HFF-Myc (cell line): ENCODE measurements around the gene SPEF1.

Experiments used
- DNase-seq: peaks from one replicate; pipeline ENCODE4 v3.0.0-alpha.2; 2011; ENCODE audit warnings: low read depth; ENCODE audit errors: extremely low read depth
- H3K4me3 ChIP-seq: replicated peaks from 2 replicates; pipeline ENCODE4 v1.5.1; 2011; ENCODE audit warnings: low read depth, mild to moderate bottlenecking, control low read depth, low read length
- CTCF ChIP-seq: IDR thresholded peaks from 2 replicates; pipeline ENCODE4 v1.5.1; 2012; ENCODE audit warnings: mild to moderate bottlenecking, low read depth, low read length, control low read depth; ENCODE audit errors: missing control alignments

Gene SPEF1

GRCh38 chr20:3764659-3765058, 16.6 kb downstream of the SPEF1 start:
- TF ChIP-seq CTCF = no peak
- DNase-seq = no peak
- H3K4me3 ChIP-seq = no peak overlapping the region

GRCh38 chr20:3763671-3764601, 17.3 kb downstream of the SPEF1 start:
- no peak for TF ChIP-seq CTCF
- DNase-seq = no peak
- no peak overlapping the region for H3K4me3 ChIP-seq

DNA sequence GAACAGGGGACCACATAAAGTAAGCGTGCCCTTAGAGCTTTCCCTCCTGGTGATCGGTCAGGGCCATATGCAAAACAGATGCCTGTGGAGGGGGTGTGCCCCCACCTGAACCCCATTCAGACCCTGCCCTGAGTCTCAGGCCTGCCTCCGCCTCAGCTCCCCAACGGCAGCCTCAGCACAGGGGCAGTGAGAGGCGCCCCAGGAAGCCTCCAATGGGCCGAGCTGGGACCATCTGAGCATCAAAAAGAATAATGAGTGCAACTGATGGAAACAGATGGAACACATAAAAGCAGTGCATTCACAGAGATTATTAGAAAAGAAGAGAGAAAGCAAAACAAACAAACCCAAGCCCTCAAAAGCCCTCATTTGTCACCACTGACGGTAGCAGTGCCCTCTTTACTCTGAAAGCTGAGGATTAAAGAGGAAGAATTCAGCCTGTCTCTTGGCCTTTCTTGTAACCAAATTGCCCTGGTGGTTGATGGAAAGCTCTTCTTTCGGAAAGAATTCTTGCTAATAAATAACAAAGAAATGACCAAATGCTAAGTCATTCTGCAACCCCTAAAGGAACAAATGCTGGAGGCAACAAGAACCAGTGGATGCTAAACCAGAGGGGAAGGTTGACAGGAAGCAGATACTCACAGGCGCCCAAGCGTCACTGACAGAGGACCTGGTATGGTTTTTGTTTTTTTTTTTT, 20.4 kb downstream of the SPEF1 start:
- no peak for DNase-seq
- TF ChIP-seq CTCF = no peak
- no peak overlapping the region for H3K4me3 ChIP-seq

DNA sequence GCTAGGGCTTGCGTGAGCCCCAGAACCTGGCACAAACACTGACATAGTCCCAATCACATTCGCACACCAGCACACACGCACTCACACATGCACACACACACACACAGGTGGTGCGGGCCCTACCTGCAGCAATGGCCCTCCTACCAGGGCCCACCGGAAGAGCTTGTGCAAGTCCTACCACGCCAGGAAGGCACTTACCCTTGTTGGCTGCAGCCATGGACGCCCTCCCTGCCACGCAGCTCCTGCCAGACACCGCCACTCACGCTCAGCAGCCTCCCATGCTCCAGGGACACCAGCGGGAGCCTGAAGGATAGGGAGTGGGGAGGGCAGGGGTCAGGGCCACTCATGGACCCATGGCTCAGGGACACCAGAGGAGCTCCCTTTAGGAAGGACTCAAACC, 21.4 kb downstream of the SPEF1 start:
- TF ChIP-seq CTCF = no peak
- H3K4me3 ChIP-seq = no peak overlapping the region
- no peak for DNase-seq

GRCh38 chr20:3759316-3759823, 21.9 kb downstream of the SPEF1 start:
- no peak overlapping the region for H3K4me3 ChIP-seq
- no peak for DNase-seq
- TF ChIP-seq CTCF = no peak

DNA sequence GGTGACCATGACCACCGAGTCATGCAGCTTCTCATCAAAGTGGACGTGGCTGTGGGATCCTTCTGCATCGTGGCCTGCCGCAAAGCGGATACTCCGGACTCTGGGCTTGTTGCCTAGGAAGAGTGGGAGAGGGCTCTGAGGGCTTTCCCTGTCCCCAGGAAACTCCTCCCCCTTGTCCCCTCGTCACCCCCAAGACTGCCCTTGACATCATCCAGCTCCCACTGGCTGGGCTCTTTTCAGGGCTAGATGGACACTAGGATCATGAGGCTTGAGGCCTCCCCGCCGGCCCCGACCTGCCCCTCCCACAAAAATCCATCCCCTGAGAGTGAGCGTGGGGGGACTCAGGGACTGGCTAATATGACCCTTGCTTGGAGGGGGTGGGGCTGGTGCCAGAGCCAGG, 22.7 kb downstream of the SPEF1 start:
- no peak for TF ChIP-seq CTCF
- DNase-seq = no peak

More for the DNA sequence above, 22.7 kb downstream of the SPEF1 start:
- H3K4me3 ChIP-seq = no peak overlapping the region
